Activated CD8-positive, alpha-beta memory T cell treated with anti-CD3 and anti-CD28 coated beads, Interleukin-2, amount 10 ng/mL, durations not matched to agents 7 days and 5 days (primary cell): ENCODE results near the gene RBCK1. TPM values are rescaled to one million over a fixed set of nuclear protein-coding genes. Genes with fewer than 3 reads are reported as not detected.

ENCODE experiments used
- ATAC-seq: fragments of 150-1000 bp; cut with Tn5 transposase; one replicate; pipeline ENCODE4 v1.10.0; 2021; ENCODE audit warnings: moderate library complexity
- CTCF ChIA-PET: fragments of 350-600 bp; sonication (Branson Sonifier 250); formaldehyde crosslinking; loops from one replicate; lab custom pipeline; 2021; ENCODE audit warnings: antibody characterized with exemption; lab: Charles Lee
- DNase-seq: peaks from one replicate; pipeline ENCODE4 v3.0.0-alpha.2; 2020
- H3K27ac Mint-ChIP-seq: one replicate; pipeline ENCODE4 v1.8.0; 2021; ENCODE audit warnings: mild to moderate bottlenecking, mixed read lengths
- H3K27me3 Mint-ChIP-seq: one replicate; pipeline ENCODE4 v1.8.0; 2021; ENCODE audit warnings: mixed read lengths
- H3K36me3 Mint-ChIP-seq: one replicate; pipeline ENCODE4 v1.8.0; 2021; ENCODE audit warnings: mild to moderate bottlenecking, mixed read lengths
- H3K4me1 Mint-ChIP-seq: one replicate; pipeline ENCODE4 v1.8.0; 2021; ENCODE audit warnings: mixed read lengths
- H3K4me3 Mint-ChIP-seq: one replicate; pipeline ENCODE4 v1.8.0; 2021; ENCODE audit warnings: mild to moderate bottlenecking, moderate library complexity, mixed read lengths
- H3K9me3 Mint-ChIP-seq: one replicate; pipeline ENCODE4 v1.8.0; 2022; ENCODE audit warnings: low read depth, mixed read lengths
- total RNA-seq, 2 experiments: library from RNA; stranded (reverse); gene quantifications; one replicate each; pipeline ENCODE4 v1.2.3, GENCODE V29; 2021

Gene RBCK1
- total RNA-seq, 2 experiments from 2014 or later: 114 to 173 TPM

DNA sequence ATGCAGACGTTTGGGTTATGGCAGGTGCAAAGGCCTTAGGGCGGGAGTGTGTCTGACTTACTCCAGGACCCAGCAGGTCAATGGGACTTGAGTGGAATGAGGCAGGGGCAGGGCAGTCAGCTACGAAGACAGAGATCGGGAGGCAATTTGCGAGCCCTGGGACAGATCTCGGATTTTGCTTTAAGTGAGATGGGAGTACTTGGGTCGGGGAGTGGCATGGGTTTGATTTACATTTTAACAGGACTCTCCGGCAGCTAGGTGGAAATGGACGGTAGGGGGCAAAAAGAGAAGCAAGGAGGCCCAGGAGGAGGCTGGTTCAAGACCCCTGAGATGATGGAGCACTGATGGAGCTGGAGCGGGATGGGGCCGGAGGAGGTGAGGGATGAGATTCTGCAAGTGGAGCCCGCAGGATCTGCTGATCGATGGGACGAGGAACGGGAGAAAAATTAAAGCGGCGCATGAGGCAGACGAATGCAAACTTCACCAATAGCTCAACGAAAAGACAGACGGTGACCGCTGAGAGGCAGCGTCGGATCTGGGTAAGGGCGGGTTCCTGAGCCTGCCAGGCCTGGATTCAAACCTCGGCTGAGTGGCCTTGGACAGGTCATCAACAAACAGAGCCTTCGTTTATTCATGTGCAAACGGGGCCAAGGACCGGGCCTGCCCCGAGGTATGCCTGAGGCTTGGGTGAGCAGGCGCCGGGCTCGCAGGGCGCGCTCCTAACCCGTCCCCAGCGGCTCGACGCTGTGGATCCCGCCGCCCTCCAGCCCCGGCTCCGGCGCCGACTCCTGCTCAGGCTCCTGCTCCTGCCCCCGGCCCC, 756 bp upstream of the RBCK1 start:
- peak; percentile 78 for DNase-seq
- Mint-ChIP-seq H3K9me3 (peaks cover 3% of the 10 kb centered on the region), H3K4me1 (peaks cover 45% of the 10 kb centered on the region), H3K36me3 (peaks cover 34% of the 10 kb centered on the region), H3K27me3 (no peaks in the 10 kb centered on the region), H3K27ac (peak overlapping the region; percentile 78), H3K4me3 (peak overlapping the region; percentile 78)
- peak; percentile 79 for ATAC-seq
- CTCF ChIA-PET: interaction anchor here (0.9 to 1.4 kb wide), 11 partner anchors 27 to 153 kb away, joined by 3 to 9 read pairs (median 4); partner anchors contain the start of gene NRSN2

DNA sequence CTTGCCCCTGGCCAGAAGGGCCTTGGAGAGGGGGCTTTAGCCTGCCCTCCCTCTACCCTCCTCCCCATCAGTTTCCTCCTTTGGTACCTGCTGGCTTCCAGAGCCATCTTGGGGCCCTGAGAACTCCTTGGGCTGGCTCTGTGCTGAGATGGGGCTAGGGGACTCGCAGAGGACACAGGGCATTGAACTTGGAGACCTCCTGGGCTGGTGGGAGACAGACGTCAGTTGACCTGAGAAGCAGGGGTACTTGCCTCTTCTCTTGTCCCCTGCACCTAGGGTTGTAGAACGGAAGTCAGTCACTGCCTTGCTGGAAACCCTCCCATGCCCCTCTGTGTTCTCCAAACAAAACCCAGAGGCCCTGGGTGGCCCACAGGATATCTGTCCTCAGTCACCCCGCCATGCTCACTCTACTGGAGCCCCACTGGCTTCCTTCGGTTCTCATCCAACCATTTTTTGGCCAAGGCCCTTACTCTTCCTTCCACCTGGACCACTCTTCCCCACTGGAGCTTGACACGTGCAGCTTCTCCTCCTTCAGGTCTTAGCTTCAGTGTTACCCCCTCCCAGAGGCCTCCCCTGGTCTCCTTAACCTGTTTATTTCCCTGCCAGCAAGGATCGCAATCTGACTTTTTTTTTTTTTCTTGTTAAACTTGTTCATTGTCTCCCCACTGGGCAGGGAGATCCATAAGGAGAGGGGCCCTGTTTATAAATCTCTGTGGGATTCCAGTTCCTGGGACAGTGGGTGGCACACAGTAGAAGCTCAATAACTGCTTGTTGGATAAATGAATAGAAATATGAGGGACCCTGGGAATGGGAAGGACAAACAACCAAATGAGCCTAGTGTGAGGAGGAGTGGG, 971 bp downstream of the RBCK1 start:
- H3K36me3 Mint-ChIP-seq: peaks cover 46% of the 10 kb centered on the region
- peaks cover 50% of the 10 kb centered on the region for H3K4me1 Mint-ChIP-seq
- peak overlapping the region; percentile 88 for H3K27ac Mint-ChIP-seq

DNA sequence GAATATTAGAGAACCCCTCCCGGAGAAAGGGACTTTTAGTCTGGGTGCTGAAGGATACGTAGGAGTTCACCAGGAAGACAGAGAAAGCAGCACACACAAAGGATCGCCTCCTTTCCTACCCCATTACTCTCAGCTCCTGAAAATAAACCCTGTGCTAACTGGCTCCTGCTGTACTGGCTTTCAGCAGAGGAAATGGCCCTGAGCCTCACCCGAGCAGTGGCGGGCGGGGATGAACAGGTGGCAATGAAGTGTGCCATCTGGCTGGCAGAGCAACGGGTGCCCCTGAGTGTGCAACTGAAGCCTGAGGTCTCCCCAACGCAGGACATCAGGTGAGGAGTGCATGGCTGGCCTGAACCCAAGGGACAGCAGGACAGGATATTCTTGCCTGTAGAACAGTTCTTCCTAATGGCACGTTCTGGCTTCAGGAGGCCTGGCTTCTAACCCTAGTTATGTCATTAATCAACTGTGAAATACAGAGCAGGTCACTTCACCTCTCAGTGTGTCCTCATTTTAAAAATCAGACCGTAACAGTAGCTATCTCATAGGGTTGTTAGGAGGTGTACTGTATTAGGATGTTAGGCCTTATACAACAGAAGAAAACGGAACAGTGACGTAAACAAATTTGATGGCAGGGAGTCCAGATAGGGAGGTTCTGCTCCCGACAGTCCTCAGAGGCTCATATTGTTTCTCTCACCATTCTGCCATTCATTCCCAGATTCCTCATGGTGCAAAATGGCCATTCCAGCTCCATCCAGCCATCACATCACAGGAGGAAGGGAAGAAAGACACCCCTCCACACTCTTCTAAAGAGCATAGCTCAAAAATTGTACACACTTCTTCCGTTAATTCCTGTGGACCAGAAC, 1.8 kb downstream of the RBCK1 start:
- Mint-ChIP-seq H3K4me3 (peak overlapping the region; percentile 96), H3K36me3 (peaks cover 49% of the 10 kb centered on the region), H3K9me3 (peaks cover 3% of the 10 kb centered on the region), H3K27me3 (no peaks in the 10 kb centered on the region), H3K27ac (peak overlapping the region; percentile 88), H3K4me1 (peaks cover 50% of the 10 kb centered on the region)
- CTCF ChIA-PET: interaction anchor here (0.7 kb wide), 1 partner anchor 28 kb away, joined by 3 read pairs; no protein-coding TSS in a partner anchor
- no peak for DNase-seq
- ATAC-seq: no peak

More for the DNA sequence above, 971 bp downstream of the RBCK1 start:
- DNase-seq (peak; percentile 54), ATAC-seq (peak; percentile 20)
- H3K9me3 Mint-ChIP-seq: peaks cover 3% of the 10 kb centered on the region
- CTCF ChIA-PET: interaction anchor here (0.7 kb wide), 1 partner anchor 29 kb away, joined by 3 read pairs; no protein-coding TSS in a partner anchor
- no peaks in the 10 kb centered on the region for H3K27me3 Mint-ChIP-seq
- H3K4me3 Mint-ChIP-seq: peak overlapping the region; percentile 96

DNA sequence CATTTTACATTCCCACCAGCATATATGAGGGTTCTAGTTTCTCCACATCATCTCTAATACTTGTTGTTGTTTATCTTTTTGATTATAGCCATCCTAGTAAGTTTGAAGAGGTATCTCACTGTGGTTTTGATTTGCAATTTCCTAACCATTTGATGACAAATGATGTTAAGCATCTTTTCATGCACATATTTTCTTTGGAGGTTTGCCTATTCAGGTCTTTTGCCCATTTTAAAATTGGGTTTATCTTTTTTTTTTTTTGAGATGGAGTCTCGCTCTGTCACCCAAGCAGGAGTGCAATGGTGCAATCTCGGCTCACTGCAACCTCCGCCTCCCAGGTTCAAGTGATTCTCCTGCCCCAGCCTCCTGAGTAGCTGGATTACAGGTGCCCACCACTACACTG, 4.0 kb downstream of the RBCK1 start:
- Mint-ChIP-seq H3K27ac (no peak overlapping the region), H3K27me3 (no peaks in the 10 kb centered on the region), H3K4me1 (peaks cover 57% of the 10 kb centered on the region), H3K36me3 (peaks cover 61% of the 10 kb centered on the region), H3K4me3 (no peak overlapping the region), H3K9me3 (peaks cover 3% of the 10 kb centered on the region)
- CTCF ChIA-PET: interaction anchor here (0.6 to 1.6 kb wide), 2 partner anchors 26 to 114 kb away, joined by 3 to 10 read pairs; no protein-coding TSS in a partner anchor
- ATAC-seq: no peak
- no peak for DNase-seq

DNA sequence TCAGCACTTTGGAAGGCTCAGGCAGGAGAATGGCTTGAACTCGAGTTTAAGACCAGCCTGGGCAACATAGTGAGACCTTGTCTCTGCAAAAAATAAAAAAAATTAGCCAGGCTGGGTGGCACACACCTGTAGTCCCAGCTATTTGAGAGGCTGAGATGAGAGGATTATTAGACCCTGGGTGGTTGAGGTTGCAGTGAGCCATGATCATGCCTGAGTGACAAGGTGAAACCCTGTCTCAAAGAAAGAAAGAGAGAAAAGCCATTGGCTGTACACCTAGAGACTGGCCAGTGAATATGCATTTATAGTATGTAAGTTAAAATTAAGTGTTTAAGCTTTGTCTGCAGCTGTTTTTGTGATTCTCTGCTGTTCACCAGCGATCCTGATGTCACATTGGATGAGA, 6.1 kb downstream of the RBCK1 start:
- Mint-ChIP-seq H3K9me3 (peaks cover 3% of the 10 kb centered on the region), H3K27ac (no peak overlapping the region), H3K27me3 (no peaks in the 10 kb centered on the region), H3K4me1 (peaks cover 50% of the 10 kb centered on the region), H3K36me3 (peaks cover 63% of the 10 kb centered on the region), H3K4me3 (no peak overlapping the region)
- CTCF ChIA-PET: interaction anchor here (1.2 to 1.6 kb wide), 2 partner anchors 13 to 60 kb away, joined by 4 read pairs; no protein-coding TSS in a partner anchor
- DNase-seq: no peak
- ATAC-seq: no peak

DNA sequence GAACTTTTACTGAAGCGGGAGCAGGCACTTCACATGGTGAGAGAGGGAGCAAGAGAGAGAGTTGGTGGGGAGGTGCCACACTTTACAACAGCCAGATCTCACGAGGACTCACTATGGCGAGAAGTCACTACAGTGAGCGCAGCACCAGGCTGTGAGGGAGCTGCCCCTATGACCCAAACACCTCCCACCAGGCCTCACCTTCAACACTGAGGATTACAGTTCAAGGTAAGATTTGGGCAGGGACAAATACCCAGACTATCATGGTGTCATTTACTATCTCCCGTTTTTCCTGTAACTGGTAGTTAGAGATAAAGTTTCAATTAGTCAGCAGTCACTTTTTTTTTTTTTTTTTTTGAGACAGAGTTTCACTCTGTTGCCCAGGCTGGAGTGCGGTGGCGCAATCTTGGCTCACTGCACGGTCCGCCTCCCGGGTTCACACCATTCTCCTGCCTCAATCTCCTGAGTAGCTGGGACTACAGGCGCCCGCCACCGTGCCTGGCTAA, 7.8 kb downstream of the RBCK1 start:
- Mint-ChIP-seq H3K27me3 (no peaks in the 10 kb centered on the region), H3K4me3 (no peak overlapping the region), H3K9me3 (peaks cover 3% of the 10 kb centered on the region), H3K4me1 (peaks cover 33% of the 10 kb centered on the region), H3K36me3 (peaks cover 56% of the 10 kb centered on the region), H3K27ac (no peak overlapping the region)
- ATAC-seq (no peak), DNase-seq (no peak)
- CTCF ChIA-PET: no interaction called here

DNA sequence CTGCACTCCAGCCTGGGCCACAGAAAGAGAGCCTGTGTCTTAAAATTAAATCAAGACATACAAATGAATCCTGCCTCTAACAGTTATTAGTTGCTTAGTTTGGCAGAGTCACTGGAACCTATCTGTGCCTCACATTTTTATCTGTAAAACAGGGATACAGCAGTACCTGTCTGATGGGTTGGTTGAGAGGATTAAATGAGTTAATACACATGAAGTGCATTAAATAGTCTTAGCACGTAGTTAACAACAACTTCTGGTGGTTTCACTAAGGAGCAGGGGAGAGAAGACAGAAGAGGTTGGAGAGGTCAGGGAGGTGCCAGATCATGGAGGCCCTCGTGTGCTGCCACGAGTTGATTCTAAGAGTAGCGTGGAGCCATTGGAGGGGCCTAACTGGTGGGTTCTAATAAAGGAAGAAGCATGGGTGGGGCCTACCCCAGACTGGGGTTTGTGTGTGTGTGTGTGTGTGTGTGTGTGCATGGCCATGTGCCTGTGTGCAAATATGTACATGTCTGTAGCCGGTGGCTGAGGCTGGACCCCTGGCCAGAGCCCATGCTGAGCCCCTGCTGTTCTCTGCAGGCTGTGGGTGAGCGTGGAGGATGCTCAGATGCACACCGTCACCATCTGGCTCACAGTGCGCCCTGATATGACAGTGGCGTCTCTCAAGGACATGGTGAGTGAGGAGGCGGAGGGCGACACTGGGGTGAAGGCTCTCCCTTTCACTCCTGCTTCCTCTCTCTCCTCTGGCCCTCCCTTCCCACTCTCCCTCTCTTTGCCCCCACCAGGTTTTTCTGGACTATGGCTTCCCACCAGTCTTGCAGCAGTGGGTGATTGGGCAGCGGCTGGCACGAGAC, 9.1 kb downstream of the RBCK1 start:
- DNase-seq (no peak), ATAC-seq (no peak)
- CTCF ChIA-PET: no interaction called here
- peaks cover 24% of the 10 kb centered on the region for H3K4me1 Mint-ChIP-seq
- no peaks in the 10 kb centered on the region for H3K27me3 Mint-ChIP-seq
- H3K9me3 Mint-ChIP-seq: no peaks in the 10 kb centered on the region
- H3K4me3 Mint-ChIP-seq: no peak overlapping the region
- peaks cover 55% of the 10 kb centered on the region for H3K36me3 Mint-ChIP-seq
- peak overlapping the region; percentile 29 for H3K27ac Mint-ChIP-seq

DNA sequence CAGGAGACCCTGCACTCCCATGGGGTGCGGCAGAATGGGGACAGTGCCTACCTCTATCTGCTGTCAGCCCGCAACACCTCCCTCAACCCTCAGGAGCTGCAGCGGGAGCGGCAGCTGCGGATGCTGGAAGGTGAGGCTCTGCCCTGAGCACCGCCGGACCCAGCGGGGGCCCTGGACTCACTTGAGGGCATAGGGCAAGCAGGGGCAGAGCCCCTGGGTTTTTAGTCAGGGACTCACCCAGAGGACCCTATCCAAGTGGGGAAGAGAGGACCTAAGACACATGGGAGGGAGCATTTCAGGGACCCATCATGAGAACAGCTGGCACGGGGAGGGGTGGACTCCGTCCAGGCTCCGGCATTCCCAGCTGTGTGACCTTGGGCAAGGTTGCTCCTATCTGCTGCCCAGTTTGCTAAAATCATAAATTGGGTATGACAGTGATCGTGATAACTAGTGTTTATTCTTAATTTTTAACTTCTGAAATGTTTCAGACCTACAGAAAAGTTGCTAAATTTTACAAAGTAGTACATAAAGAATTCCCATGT, 9.8 kb downstream of the RBCK1 start:
- CTCF ChIA-PET: no interaction called here
- H3K9me3 Mint-ChIP-seq: no peaks in the 10 kb centered on the region
- DNase-seq (no peak), ATAC-seq (no peak)
- H3K4me3 Mint-ChIP-seq: no peak overlapping the region
- peaks cover 19% of the 10 kb centered on the region for H3K4me1 Mint-ChIP-seq
- H3K36me3 Mint-ChIP-seq: peaks cover 55% of the 10 kb centered on the region
- no peaks in the 10 kb centered on the region for H3K27me3 Mint-ChIP-seq
- no peak overlapping the region for H3K27ac Mint-ChIP-seq

DNA sequence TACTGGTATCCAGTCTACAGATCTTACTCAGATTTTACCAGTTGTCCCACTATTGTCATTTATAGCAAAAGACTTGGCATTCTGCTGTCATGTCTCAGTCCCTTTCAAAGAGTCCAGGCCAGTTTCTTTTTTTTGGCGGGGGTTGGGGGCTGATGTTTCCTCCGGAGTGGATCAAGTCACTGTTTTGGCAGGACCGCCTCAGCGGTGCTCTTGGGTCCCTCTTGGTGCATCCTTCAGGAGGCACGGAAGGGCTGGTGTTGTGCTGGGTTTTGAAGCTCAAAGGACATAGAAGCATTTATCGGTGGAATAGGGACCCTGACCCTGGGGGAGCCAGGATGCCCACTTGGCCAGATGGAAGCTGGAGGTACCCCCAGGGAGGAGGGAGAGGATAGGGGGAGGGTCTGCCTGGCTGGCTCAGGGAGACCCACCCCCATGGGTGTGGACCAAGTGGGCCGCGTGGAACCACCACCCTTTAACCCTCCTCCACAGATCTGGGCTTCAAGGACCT, 10.8 kb downstream of the RBCK1 start:
- H3K9me3 Mint-ChIP-seq: no peaks in the 10 kb centered on the region
- H3K4me1 Mint-ChIP-seq: peaks cover 14% of the 10 kb centered on the region
- CTCF ChIA-PET: no interaction called here
- H3K27ac Mint-ChIP-seq: no peak overlapping the region
- no peak for DNase-seq
- H3K27me3 Mint-ChIP-seq: no peaks in the 10 kb centered on the region
- ATAC-seq: no peak
- H3K4me3 Mint-ChIP-seq: no peak overlapping the region
- peaks cover 55% of the 10 kb centered on the region for H3K36me3 Mint-ChIP-seq

DNA sequence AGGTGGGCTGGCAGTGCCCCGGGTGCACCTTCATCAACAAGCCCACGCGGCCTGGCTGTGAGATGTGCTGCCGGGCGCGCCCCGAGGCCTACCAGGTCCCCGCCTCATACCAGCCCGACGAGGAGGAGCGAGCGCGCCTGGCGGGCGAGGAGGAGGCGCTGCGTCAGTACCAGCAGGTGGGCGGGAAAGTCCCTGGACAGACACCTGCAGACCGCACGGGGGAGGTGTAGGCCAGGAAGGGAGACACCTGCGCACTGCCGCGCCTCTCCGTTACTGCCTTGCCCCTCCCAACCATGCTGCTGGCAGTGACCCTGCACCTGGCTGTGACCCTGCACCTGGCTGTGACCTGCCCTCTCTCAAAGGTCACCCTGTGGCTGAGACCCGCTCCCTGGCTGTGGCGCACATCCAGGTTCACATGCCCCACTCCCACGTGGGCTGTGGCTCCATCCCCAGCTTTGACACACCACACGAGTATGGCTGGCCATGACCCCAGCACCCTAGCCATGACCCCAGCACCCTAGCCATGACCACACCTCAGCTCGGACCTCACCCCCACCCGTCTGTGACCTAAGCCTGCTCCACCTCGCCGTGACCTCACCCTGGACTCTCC, 11.6 kb downstream of the RBCK1 start:
- H3K4me1 Mint-ChIP-seq: peaks cover 22% of the 10 kb centered on the region
- no peak overlapping the region for H3K27ac Mint-ChIP-seq
- H3K9me3 Mint-ChIP-seq: no peaks in the 10 kb centered on the region
- no peak for DNase-seq
- no peak overlapping the region for H3K4me3 Mint-ChIP-seq
- CTCF ChIA-PET: no interaction called here
- ATAC-seq: no peak
- peaks cover 60% of the 10 kb centered on the region for H3K36me3 Mint-ChIP-seq
- H3K27me3 Mint-ChIP-seq: no peaks in the 10 kb centered on the region

DNA sequence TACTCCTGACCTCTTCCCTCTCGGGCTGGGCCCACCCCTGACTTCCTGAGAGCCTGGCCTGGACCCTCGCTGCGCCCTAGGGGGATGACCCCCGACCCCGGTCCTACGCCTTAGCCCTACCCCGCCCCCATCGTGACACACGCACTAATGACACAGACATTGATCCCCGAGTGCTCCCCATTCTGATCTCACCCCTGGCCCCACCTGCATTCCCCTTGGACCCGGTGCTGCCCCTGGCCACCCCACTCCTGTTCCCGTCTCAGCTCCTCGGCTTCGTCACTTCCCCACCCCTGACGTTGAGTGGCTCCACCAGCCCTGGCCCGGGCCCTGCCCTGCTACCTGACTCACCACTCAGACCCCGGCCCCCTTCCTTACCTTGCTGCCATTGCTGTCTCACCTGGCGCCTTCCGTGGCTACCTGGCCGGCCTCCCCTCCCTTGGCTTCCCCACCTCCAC, 12.1 kb downstream of the RBCK1 start:
- Mint-ChIP-seq H3K27ac (no peak overlapping the region), H3K9me3 (no peaks in the 10 kb centered on the region), H3K4me1 (peaks cover 26% of the 10 kb centered on the region), H3K27me3 (no peaks in the 10 kb centered on the region), H3K4me3 (no peak overlapping the region), H3K36me3 (peaks cover 64% of the 10 kb centered on the region)
- CTCF ChIA-PET: no interaction called here
- no peak for ATAC-seq
- DNase-seq: no peak
